Thoracic aorta (tissue), 2 donors: ENCODE data around the gene GCNT2. TPM values are rescaled to one million over a fixed set of nuclear protein-coding genes. Genes with fewer than 3 reads are reported as not detected.

Source experiments
- ATAC-seq: fragments of 150-250 bp; one replicate; pipeline ENCODE4 v1.8.0; 2017; ENCODE audit warnings: low read depth; ENCODE audit not compliant: insufficient number of reproducible peaks, low FRiP score
- DNase-seq: peaks from one replicate; pipeline ENCODE4 v3.0.0-alpha.2; 2020; ENCODE audit warnings: low spot score
- H3K27ac ChIP-seq, 2 donors: fragments of 200-600 bp; sonication (generic); 1 replicate in 1 of 2; 2 replicates in 1 of 2; pipeline ENCODE4 v1.5.1; 2016; ENCODE audit warnings: mild to moderate bottlenecking in 2 of 2, moderate library complexity in 2 of 2
- H3K27me3 ChIP-seq: fragments of 200-600 bp; sonication (generic); replicated peaks from 2 replicates; pipeline ENCODE4 v1.6.0; 2016; ENCODE audit warnings: mild to moderate bottlenecking; ENCODE audit not compliant: insufficient read depth
- H3K36me3 ChIP-seq: fragments of 200-600 bp; sonication (generic); one replicate; pipeline ENCODE4 v1.5.1; 2016
- H3K4me1 ChIP-seq, 2 donors: fragments of 200-600 bp; sonication (generic); 1 replicate in 1 of 2; 2 replicates in 1 of 2; pipeline versions ENCODE4 v1.5.1 to v1.6.0; 2016; ENCODE audit warnings: low read depth in 2 of 2, mild to moderate bottlenecking in 1 of 2; ENCODE audit not compliant: control insufficient read depth in 1 of 2
- H3K4me3 ChIP-seq: fragments of 200-600 bp; sonication (generic); 2 replicates; pipeline ENCODE4 v1.5.1; 2016; ENCODE audit warnings: mild to moderate bottlenecking
- H3K9me3 ChIP-seq: fragments of 200-600 bp; sonication (generic); 2 replicates; pipeline ENCODE4 v1.5.1; 2016
- total RNA-seq, 2 donors: library from RNA; depleted of rRNA; stranded (reverse); fragments of >200 nt; gene quantifications; one replicate each; pipeline versions ENCODE4 v1.1.0 to v1.2.3, GENCODE V29; 2016
- TF ChIP-seq, protein P1 (sequence below): fragments of 200-600 bp; sonication (generic); IDR thresholded peaks from one replicate; pipeline ENCODE4 v1.5.1; 2019; ENCODE audit warnings: antibody characterized with exemption

Gene GCNT2
- 10 to 100 TPM; 29.1 to 44.9 TPM for total RNA-seq

DNA sequence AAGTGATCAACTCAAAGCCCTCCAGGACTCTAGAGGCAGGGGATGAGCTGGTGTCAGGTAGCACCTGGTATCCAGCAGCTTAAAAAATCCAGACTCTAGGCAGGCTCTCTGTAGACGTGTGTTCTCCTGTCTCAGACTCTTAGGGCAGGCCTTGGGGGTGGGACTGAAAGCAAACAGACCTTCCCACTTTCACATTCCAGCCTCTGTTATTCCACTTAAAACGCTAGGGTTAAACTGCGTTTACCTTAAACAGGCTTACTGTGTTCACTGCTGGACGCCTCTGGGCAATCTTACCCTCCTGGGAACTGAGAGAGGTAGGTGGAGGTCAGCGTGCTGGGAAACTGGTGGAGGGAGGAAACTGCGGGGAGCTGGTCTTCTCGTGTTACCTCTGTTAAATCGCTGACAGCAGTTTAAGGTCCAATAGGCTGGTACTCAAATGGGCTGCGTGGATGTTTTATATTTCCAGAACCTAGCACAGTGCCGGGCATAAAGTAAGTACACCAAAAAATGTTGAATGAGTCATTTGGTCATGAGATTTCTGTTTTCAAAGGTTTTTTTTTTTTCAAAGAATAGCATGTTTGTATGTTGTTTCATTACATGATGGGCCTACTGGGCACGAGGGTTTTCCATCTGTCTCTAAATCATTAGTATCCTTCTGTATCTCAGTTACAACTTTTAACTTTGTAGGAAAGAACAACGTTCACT lies at the start of gene GCNT2:
Gene GCNT2 (plus strand): TSS at position 248 of the 705 bp plus-strand sequence. CDS start 7,561 bp downstream, outside the sequence.
- Histone ChIP-seq H3K4me1 (peaks cover 22 to 49% of the 10 kb centered on the region in 2 donors), H3K4me3 (peak within 1 kb of the TSS; percentile 58), H3K27ac (peak within 1 kb of the TSS; percentile 83 to 84), H3K9me3 (no peaks in the 10 kb centered on the region), H3K36me3 (no peaks in the 10 kb centered on the region), H3K27me3 (no peaks in the 10 kb centered on the region)
- TF ChIP-seq, protein P1, sequence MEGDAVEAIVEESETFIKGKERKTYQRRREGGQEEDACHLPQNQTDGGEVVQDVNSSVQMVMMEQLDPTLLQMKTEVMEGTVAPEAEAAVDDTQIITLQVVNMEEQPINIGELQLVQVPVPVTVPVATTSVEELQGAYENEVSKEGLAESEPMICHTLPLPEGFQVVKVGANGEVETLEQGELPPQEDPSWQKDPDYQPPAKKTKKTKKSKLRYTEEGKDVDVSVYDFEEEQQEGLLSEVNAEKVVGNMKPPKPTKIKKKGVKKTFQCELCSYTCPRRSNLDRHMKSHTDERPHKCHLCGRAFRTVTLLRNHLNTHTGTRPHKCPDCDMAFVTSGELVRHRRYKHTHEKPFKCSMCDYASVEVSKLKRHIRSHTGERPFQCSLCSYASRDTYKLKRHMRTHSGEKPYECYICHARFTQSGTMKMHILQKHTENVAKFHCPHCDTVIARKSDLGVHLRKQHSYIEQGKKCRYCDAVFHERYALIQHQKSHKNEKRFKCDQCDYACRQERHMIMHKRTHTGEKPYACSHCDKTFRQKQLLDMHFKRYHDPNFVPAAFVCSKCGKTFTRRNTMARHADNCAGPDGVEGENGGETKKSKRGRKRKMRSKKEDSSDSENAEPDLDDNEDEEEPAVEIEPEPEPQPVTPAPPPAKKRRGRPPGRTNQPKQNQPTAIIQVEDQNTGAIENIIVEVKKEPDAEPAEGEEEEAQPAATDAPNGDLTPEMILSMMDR, result no peak
- peak; percentile 61 for ATAC-seq
- DNase-seq, result no peak

- H3K4me1 ChIP-seq, result no peaks in the 10 kb centered on the region
- ATAC-seq (no peak), DNase-seq (no peak)
- H3K27me3 ChIP-seq, result no peaks in the 10 kb centered on the region
- TF ChIP-seq, protein P1, result no peak
- no peaks in the 10 kb centered on the region for H3K36me3 ChIP-seq
- H3K4me3 ChIP-seq, result no peak overlapping the region
- H3K27ac ChIP-seq, result no peak overlapping the region
- no peaks in the 10 kb centered on the region for H3K9me3 ChIP-seq
Observed at GRCh38 chr6:10472634-10473033, 48.5 kb upstream of the GCNT2 start.

DNA sequence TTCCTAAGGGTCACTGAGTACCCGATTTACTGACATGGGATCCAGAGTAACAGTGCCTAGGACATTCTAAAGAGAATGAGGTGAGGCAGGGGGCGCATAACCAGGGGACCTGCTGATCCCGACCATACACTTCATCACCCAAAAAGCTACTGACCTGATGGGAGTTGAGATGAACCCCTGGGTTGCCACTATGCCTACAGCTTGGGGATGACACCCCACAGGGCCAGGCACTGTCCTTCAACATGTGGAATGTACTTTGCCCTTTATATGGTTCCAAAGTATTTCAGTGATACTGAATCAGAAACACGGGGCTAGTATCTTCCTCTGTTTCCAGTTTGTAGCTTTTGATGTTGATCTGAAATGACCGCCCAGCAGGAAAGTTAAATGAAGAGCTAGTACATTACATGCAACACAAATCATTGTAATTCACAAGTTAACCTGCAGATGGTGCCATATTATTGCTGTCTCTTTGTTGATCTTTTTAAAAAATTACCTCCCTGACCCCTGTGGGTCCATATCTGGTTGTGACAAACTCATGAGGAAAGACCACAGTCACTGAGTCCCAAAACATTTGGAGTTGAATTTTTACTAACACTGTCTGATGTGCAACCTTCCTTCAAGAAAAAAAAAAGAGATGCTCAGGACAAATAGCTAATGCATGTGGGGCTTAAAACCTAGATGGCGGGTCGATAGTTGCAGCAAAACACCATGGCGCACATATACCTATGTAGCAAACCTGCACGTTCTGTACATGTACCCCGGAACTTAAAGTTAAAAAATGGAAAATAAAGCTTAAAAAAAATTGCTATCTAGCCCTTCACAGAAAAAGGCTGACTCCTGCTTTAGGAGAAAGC lies 42.7 kb upstream of the GCNT2 start:
- Histone ChIP-seq H3K36me3 (no peaks in the 10 kb centered on the region), H3K4me3 (no peak overlapping the region), H3K9me3 (no peaks in the 10 kb centered on the region), H3K27ac (no peak overlapping the region), H3K4me1 (no peaks in the 10 kb centered on the region), H3K27me3 (no peaks in the 10 kb centered on the region)
- ATAC-seq (peak; percentile 24), DNase-seq (no peak)
- TF ChIP-seq, protein P1, result peak; percentile 65

DNA sequence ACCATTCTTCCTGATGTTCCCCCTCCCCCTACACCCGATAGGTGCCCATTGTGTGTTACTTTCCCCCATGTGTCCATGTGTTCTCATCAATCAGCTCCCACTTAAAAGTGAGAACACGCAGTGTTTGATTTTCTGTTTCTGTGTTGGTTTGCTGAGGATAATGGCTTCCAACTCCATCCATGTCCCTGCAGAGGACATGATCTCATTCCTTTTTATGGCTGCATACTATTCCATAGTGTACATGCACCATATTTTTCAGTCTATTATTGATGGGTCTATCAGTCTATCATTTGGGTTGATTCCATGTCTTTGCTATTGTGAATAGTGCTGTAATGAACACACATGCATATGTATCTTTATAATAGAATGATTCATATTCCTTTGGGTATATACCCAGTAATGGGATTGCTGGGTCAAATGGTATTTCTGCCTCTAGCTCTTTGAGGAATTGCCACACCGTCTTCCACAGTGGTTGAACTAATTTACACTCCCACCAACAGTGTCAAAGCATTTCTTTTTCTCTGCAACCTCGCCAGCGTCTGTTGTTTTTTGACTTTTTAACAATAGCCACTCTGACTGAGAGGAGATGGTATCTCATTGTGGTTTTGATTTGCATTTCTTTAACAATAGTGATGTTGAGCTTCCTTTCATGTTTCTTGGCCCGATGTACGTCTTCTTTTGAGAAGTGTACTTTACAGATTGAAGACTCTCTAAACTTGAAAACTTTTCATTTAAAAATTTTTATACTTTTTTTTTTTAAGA lies 41.0 kb upstream of the GCNT2 start:
- Histone ChIP-seq H3K36me3 (no peaks in the 10 kb centered on the region), H3K4me1 (no peaks in the 10 kb centered on the region), H3K9me3 (no peaks in the 10 kb centered on the region), H3K4me3 (no peak overlapping the region), H3K27ac (no peak overlapping the region), H3K27me3 (no peaks in the 10 kb centered on the region)
- DNase-seq (no peak), ATAC-seq (no peak)
- TF ChIP-seq, protein P1, result no peak

DNA sequence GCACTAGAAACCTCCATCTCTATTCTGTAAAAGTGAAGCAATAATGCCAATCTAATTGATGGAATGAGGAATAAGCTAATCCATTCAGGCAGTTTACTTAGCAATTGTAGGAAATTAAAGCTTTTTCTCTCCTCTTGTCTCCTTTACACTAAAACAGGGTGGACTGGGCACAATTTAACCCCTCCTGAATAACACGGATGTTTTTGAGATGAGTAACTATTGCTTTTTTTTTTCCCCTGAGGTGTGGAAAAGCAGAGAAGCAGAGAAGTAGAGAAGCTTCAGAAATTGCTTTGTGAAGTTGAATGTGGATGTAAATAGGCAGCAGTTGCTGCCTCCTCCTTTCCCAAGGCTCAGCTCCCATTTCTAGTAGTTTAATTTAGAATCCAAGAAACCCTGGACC lies 40.0 kb upstream of the GCNT2 start:
- no peaks in the 10 kb centered on the region for H3K36me3 ChIP-seq
- H3K4me1 ChIP-seq, result no peaks in the 10 kb centered on the region
- TF ChIP-seq, protein P1, result no peak
- H3K27me3 ChIP-seq, result no peaks in the 10 kb centered on the region
- H3K4me3 ChIP-seq, result no peak overlapping the region
- no peaks in the 10 kb centered on the region for H3K9me3 ChIP-seq
- no peak overlapping the region for H3K27ac ChIP-seq
- DNase-seq (no peak), ATAC-seq (no peak)
